Measurements from ENCODE around the gene BMPR1B.

The BMPR1B gene

GRCh38 chr4:94757192-94758140, at the start of gene BMPR1B:
TSS of gene BMPR1B (plus strand) at chr4:94757955. CDS start at chr4:95104425, 346,470 bp downstream.
- no peak for DNase-seq (ENCODE audit: low spot score)

- DNase-seq (ENCODE audit: low spot score): no peak
These were observed 46.1 kb upstream of the BMPR1B start for GRCh38 chr4:94711635-94712034.

- no peak for DNase-seq (ENCODE audit: low spot score)
These were observed 43.2 kb upstream of the BMPR1B start for GRCh38 chr4:94714365-94715160.

- DNase-seq (ENCODE audit: low spot score): no peak
These were observed 42.0 kb upstream of the BMPR1B start for GRCh38 chr4:94715726-94716125.

GRCh38 chr4:94721310-94721709, 36.4 kb upstream of the BMPR1B start:
- no peak for DNase-seq (ENCODE audit: low spot score)

GRCh38 chr4:94722270-94722669, 35.5 kb upstream of the BMPR1B start:
- DNase-seq (ENCODE audit: low spot score): no peak

GRCh38 chr4:94722748-94723147, 35.0 kb upstream of the BMPR1B start:
- DNase-seq (ENCODE audit: low spot score): no peak

- no peak for DNase-seq (ENCODE audit: low spot score)
These were observed 33.6 kb upstream of the BMPR1B start for GRCh38 chr4:94724016-94724790.

GRCh38 chr4:94726524-94727123, 31.1 kb upstream of the BMPR1B start:
- no peak for DNase-seq (ENCODE audit: low spot score)

- DNase-seq (ENCODE audit: low spot score): no peak
These were observed 29.5 kb upstream of the BMPR1B start for GRCh38 chr4:94728056-94728766.

- no peak for DNase-seq (ENCODE audit: low spot score)
These were observed 25.4 kb upstream of the BMPR1B start for GRCh38 chr4:94732358-94732698.

GRCh38 chr4:94739741-94740140, 18.0 kb upstream of the BMPR1B start:
- DNase-seq (ENCODE audit: low spot score): no peak

- no peak for DNase-seq (ENCODE audit: low spot score)
These were observed 16.5 kb upstream of the BMPR1B start for GRCh38 chr4:94741304-94741703.

- no peak for DNase-seq (ENCODE audit: low spot score)
These were observed 13.9 kb upstream of the BMPR1B start for GRCh38 chr4:94743838-94744237.

- no peak for DNase-seq (ENCODE audit: low spot score)
These were observed 12.9 kb upstream of the BMPR1B start for GRCh38 chr4:94744850-94745249.

GRCh38 chr4:94746746-94747145, 11.0 kb upstream of the BMPR1B start:
- DNase-seq (ENCODE audit: low spot score): no peak

- DNase-seq (ENCODE audit: low spot score): no peak
These were observed 465 bp downstream of the BMPR1B start for GRCh38 chr4:94758141-94758699.

- no peak for DNase-seq (ENCODE audit: low spot score)
These were observed 1.1 kb downstream of the BMPR1B start for GRCh38 chr4:94758700-94759399.

- DNase-seq (ENCODE audit: low spot score): no peak
These were observed 2.0 kb downstream of the BMPR1B start for GRCh38 chr4:94759767-94760211.

- no peak for DNase-seq (ENCODE audit: low spot score)
These were observed 4.6 kb downstream of the BMPR1B start for GRCh38 chr4:94762326-94762725.

Measured in cerebellar cortex (tissue), 1 donor.